BLaER1 treated with 17β-estradiol and CSF1 and Interleukin-3, amounts not matched to agents 10 nM and 100 nM (cell line): ENCODE data around the gene TCEAL6.
A peak's percentile ranks its signal among the peaks of the same experiment; 100 is the strongest.
"Not testable (repeated sequence)": the region's sequence is repeated elsewhere in the genome, so short reads cannot be mapped to it uniquely, and the experiment has no call there.

Experiments
- H3K27ac ChIP-seq, 11 experiments: shearing (Covaris generic); formaldehyde crosslinking; 2 replicates each; pipeline ENCODE4 v1.8.1; 2022
- H3K27me3 ChIP-seq, 11 experiments: shearing (Covaris generic); formaldehyde crosslinking; 2 replicates each; pipeline ENCODE4 v1.8.1; 2022
- H3K36me3 ChIP-seq, 11 experiments: shearing (Covaris generic); formaldehyde crosslinking; 2 replicates each; pipeline ENCODE4 v1.8.1; 2022
- H3K4me1 ChIP-seq, 10 experiments: shearing (Covaris generic); formaldehyde crosslinking; 2 replicates each; pipeline ENCODE4 v1.8.1; 2022
- H3K4me2 ChIP-seq, 11 experiments: shearing (Covaris generic); formaldehyde crosslinking; 2 replicates each; pipeline ENCODE4 v1.8.1; 2022
- H3K4me3 ChIP-seq, 10 experiments: shearing (Covaris generic); formaldehyde crosslinking; 2 replicates each; pipeline ENCODE4 v1.8.1; 2022
- H3K9ac ChIP-seq, 11 experiments: shearing (Covaris generic); formaldehyde crosslinking; 2 replicates each; pipeline ENCODE4 v1.8.1; 2022
- H3K9me3 ChIP-seq, 11 experiments: shearing (Covaris generic); formaldehyde crosslinking; replicated peaks in 1 of 11; 2 replicates each; pipeline ENCODE4 v1.8.1; 2022
- H4K20me1 ChIP-seq, 11 experiments: shearing (Covaris generic); formaldehyde crosslinking; 2 replicates each; pipeline ENCODE4 v1.8.1; 2022
- Cebpa-rat ChIP-seq, 11 experiments: shearing (Covaris generic); IDR thresholded peaks; 2 replicates each; pipeline ENCODE4 v1.8.1; 2022

TCEAL6 gene

DNA sequence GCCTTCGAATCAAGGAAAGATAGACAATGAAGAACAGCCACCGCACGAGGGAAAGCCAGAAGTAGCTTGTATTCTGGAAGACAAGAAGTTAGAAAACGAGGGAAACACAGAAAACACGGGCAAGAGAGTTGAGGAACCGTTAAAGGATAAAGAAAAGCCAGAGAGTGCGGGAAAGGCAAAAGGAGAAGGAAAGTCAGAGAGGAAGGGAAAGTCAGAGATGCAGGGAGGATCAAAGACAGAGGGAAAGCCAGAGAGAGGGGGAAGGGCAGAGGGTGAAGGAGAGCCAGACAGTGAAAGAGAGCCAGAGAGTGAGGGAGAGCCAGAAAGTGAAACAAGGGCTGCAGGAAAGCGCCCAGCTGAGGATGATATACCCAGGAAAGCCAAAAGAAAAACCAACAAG, 15.4 kb downstream of the TCEAL6 start:
- Histone ChIP-seq H3K4me2 (peak overlapping the region in 2 of 11 experiments; percentile 32 to 34; a peak in 2 of 22 replicates), H3K27ac (no peak overlapping the region), H3K4me1 (peaks cover 0 to 4% (median 0%) of the 10 kb centered on the region in 10 experiments; a peak in 2 of 20 replicates), H4K20me1 (no peaks in the 10 kb centered on the region), H3K9ac (no peak overlapping the region), H3K9me3 (no peaks in the 10 kb centered on the region), H3K4me3 (no peak overlapping the region), H3K27me3 (no peaks in the 10 kb centered on the region), H3K36me3 (no peaks in the 10 kb centered on the region)
- no peak for TF ChIP-seq Cebpa-rat (IDR thresholded peaks at IDR 0.05)

DNA sequence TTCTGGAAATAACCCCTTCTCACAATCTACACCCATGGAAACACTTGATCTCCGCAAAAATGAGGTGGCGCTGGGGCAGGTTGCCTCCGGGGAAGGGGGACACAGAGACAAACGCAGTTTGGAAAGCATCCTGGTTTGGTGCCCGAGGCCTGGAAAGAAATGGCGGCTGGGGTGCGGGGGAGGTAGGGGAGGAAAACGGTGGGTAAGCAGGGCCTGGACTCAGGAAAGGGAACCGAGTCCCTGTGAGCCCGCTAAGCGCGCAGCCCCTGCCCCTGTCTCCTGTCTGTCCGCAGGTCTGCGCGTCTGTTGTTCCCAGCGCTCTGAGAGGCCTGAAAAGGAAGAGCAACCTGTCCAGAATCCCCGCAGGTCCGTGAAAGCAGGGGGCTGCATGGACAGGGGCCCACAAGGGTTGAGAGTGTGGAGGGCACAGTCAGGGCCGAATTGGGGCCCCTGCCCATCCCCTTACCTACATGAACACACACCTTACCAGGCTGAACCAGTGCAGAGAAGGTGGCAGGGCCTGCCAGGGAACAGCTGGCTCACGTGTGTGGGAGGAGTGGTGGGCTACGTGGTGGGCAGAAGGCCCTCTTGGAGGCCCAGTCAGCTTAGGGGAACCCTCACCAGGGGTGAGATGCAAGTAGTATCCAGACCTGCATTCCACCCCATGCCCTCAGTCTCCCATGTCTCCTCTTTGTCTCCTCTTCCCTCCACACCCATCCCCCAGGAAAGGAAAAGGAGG, 16.0 kb downstream of the TCEAL6 start:
- not testable (repeated sequence) for H4K20me1 ChIP-seq, H3K4me1 ChIP-seq, H3K4me3 ChIP-seq, H3K36me3 ChIP-seq, H3K4me2 ChIP-seq, H3K27ac ChIP-seq, H3K9ac ChIP-seq, H3K9me3 ChIP-seq, H3K27me3 ChIP-seq

DNA sequence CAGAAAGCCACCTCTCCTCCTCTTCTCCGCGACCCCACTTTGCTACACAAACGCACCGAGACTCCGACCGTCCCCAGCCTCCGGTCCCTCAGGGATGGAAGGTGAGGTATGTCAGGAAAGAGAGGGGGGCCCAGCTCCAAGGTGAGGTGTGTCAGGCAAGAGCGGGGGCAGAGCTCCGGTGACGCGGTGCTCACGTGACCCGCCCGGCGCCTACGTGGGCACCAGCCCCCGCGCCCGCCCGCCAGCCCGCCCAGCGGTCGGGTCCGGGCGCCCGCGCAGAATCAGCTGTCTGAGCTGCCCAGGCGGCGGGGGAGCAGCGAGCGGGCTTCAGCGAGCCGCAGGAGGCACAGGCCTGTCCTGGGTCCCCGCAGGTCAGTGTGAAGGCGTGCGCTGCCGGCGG, 16.8 kb downstream of the TCEAL6 start, which contains the start of gene TCEAL2:
TCEAL2 (plus strand) TSS at position 244 of the 400 bp plus-strand sequence. CDS start 1,152 bp downstream, outside the sequence.
- not testable (repeated sequence) for H3K27me3 ChIP-seq, H3K9me3 ChIP-seq, H3K4me2 ChIP-seq, H3K9ac ChIP-seq, H3K36me3 ChIP-seq, H3K4me3 ChIP-seq, H3K27ac ChIP-seq, H4K20me1 ChIP-seq, H3K4me1 ChIP-seq

DNA sequence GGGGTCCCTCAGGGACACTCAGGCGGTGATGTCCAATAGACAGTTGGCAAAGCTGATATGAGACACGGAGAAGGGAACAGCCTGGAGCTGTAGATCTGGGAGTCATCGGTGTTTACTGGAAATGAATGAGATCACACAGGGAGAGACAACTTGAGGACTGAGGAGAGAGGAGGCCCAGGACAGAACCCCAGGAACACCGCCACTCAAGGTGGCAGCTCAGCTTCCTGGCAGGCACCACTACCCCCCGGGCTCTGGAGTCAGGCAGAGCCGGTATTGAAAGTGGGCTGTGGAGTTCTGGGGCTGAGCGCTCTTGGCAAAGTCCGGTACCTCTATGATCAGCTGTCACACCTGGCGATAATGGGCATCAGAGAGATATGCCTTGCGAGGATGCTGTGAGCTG, 17.3 kb downstream of the TCEAL6 start:
- not testable (repeated sequence) for H3K27ac ChIP-seq, H4K20me1 ChIP-seq, H3K4me1 ChIP-seq, H3K9me3 ChIP-seq, H3K4me2 ChIP-seq, H3K9ac ChIP-seq, H3K4me3 ChIP-seq, H3K36me3 ChIP-seq, H3K27me3 ChIP-seq

DNA sequence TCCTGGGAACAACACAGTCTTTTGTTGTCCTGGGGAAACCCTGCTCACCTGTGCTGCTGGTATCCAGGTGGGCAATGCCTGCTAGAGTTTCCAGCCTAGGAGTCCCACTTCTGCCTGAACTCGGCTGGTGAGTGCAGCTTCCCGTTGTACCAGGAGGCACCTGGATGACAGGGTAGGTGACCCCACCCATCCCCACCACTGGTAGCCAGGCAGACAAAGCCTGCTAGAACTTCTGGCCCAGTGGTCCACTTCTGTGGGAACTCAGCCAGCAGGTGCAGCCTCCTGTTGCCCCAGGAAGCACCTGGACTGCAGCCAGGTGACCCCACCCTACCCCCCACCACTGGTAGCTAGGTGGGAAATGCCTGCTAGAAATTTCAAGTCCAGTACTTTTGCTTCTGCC, 26.5 kb downstream of the TCEAL6 start:
- no peak for TF ChIP-seq Cebpa-rat (IDR thresholded peaks at IDR 0.05)
- Histone ChIP-seq H3K27me3 (no peaks in the 10 kb centered on the region), H3K36me3 (no peaks in the 10 kb centered on the region), H3K27ac (no peak overlapping the region), H3K9ac (no peak overlapping the region), H3K9me3 (peaks cover 11 to 25% (median 20%) of the 10 kb centered on the region in 11 experiments; a peak in 20 of 22 replicates), H3K4me3 (no peak overlapping the region), H4K20me1 (no peaks in the 10 kb centered on the region), H3K4me2 (no peak overlapping the region), H3K4me1 (no peaks in the 10 kb centered on the region)

DNA sequence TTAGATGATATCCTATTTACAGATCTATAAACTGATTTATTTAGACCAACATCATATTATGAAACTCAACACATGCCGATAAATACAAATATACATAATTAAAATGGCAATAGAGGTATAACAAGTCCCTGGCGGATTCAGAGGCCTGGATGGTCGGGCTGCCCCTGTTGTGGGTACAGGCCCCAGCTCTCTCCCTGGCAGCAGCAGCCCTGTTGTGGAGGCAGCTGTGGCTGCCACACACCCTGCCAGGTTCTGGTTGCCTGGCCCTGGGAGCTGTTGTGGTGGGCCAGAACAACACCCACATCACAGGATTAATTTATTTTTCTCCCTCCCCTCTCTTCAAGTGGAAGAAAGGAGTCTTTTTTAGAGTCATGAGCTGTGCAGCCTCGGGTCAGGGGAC, 28.9 kb downstream of the TCEAL6 start:
- no peaks in the 10 kb centered on the region for H3K27me3 ChIP-seq
- H3K9ac ChIP-seq, result no peak overlapping the region
- no peaks in the 10 kb centered on the region for H3K36me3 ChIP-seq
- TF ChIP-seq Cebpa-rat (IDR thresholded peaks at IDR 0.05), result no peak
- H3K4me1 ChIP-seq, result no peaks in the 10 kb centered on the region; a peak in 1 of 20 replicates
- no peak overlapping the region for H3K4me2 ChIP-seq
- peaks cover 11 to 25% (median 20%) of the 10 kb centered on the region in 11 experiments; a peak in 20 of 22 replicates for H3K9me3 ChIP-seq
- H4K20me1 ChIP-seq, result no peaks in the 10 kb centered on the region
- H3K4me3 ChIP-seq, result no peak overlapping the region
- no peak overlapping the region for H3K27ac ChIP-seq
